ENCODE measurements around the gene VWA8. TPM values are rescaled to one million over a fixed set of nuclear protein-coding genes. Genes with fewer than 3 reads are reported as not detected.
"Not testable (repeated sequence)": the region's sequence is repeated elsewhere in the genome, so short reads cannot be mapped to it uniquely, and the experiment has no call there.

Gene VWA8
- total RNA-seq, 1 donor from 2014 or later: 33.4 TPM

DNA sequence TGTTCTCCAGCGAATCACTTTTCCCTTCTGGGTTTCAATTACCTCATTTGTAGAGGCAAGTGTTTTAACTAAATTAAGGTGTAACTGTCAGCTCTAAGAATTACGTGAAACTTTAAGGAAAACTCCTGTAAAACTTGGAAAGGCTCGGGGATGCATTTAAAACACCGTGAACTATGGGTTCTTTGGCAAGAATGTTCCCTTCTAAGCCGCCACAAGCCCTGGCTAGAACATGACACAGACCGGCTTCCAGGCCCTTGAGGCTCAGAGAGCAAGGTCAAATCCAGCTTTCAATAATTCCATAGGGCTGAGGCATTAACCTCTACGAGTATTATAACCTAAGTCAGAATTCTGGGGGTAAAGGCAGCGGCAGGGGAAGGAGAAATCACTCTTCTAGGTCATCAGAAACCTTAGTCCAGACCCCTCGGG lies 685 bp downstream of the VWA8 start:
- Histone ChIP-seq H3K27me3 (no peaks in the 10 kb centered on the region), H3K4me3 (peak overlapping the region; percentile 80 to 88), H3K36me3 (no peaks in the 10 kb centered on the region), H3K27ac (peak overlapping the region; percentile 79), H3K4me1 (peaks cover 12% of the 10 kb centered on the region), H3K9me3 (no peaks in the 10 kb centered on the region)
- intact Hi-C loops (cut with DNase I): no loop called here
- TF ChIP-seq POLR2AphosphoS5 (IDR thresholded peaks at IDR 0.05; ENCODE audit: insufficient read depth in 1 of 2, low read depth in 1 of 2) (no peak), POLR2A (IDR thresholded peaks at IDR 0.05) (no peak)
- TF ChIP-seq, protein P1, sequence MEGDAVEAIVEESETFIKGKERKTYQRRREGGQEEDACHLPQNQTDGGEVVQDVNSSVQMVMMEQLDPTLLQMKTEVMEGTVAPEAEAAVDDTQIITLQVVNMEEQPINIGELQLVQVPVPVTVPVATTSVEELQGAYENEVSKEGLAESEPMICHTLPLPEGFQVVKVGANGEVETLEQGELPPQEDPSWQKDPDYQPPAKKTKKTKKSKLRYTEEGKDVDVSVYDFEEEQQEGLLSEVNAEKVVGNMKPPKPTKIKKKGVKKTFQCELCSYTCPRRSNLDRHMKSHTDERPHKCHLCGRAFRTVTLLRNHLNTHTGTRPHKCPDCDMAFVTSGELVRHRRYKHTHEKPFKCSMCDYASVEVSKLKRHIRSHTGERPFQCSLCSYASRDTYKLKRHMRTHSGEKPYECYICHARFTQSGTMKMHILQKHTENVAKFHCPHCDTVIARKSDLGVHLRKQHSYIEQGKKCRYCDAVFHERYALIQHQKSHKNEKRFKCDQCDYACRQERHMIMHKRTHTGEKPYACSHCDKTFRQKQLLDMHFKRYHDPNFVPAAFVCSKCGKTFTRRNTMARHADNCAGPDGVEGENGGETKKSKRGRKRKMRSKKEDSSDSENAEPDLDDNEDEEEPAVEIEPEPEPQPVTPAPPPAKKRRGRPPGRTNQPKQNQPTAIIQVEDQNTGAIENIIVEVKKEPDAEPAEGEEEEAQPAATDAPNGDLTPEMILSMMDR (IDR thresholded peaks at IDR 0.05): no peak
- DNase-seq (ENCODE audit: extremely low spot score in 2 of 2): no peak

DNA sequence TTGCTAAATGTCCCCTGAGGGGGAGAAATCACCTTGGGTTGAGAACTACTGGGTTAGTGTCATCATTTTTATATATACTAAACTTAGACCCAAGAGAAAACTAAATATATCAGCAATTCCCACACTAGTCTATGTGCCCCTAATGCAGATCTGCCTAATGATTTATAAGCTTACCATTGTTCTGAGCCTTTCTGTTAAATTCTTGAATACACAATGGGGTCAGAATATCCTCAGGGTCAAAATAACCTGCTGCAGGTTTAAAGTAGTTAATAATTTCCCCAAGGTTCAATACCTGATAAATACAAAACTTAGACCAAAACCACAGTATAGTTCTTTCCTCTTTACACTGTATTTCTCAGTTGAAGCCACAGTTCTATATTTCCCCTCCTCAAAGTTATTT lies 4.6 kb downstream of the VWA8 start:
- H3K27me3 ChIP-seq: no peaks in the 10 kb centered on the region
- no peak for DNase-seq (ENCODE audit: extremely low spot score in 2 of 2)
- TF ChIP-seq POLR2A (IDR thresholded peaks at IDR 0.05): no peak
- peaks cover 18% of the 10 kb centered on the region for H3K4me1 ChIP-seq
- no peak overlapping the region for H3K27ac ChIP-seq
- no peaks in the 10 kb centered on the region for H3K9me3 ChIP-seq
- intact Hi-C loops (cut with DNase I): no loop called here
- H3K4me3 ChIP-seq: no peak overlapping the region
- H3K36me3 ChIP-seq: no peaks in the 10 kb centered on the region

DNA sequence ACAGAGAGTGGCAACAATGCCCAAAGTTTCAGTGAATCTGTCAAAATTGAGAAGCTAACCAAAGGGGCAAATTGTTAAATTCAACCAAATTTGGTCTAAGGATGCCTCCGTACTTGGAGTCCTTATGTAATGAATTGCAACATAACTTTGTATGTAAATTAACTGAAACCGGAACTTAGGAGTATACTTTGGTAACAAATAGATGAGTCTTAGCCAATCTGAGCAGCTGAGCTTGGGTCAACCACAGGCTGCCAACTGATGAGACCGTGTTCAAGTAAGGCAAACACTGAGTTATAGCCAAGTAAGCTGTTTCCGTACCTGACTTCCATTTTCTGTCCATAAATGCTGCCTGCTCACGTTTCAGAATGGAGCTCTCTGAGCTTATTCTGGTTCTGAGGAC lies 5.3 kb downstream of the VWA8 start:
- H3K36me3 ChIP-seq: no peaks in the 10 kb centered on the region
- no peak overlapping the region for H3K27ac ChIP-seq
- peaks cover 18% of the 10 kb centered on the region for H3K4me1 ChIP-seq
- H3K9me3 ChIP-seq: no peaks in the 10 kb centered on the region
- no peak for DNase-seq (ENCODE audit: extremely low spot score in 2 of 2)
- TF ChIP-seq, protein P1 (IDR thresholded peaks at IDR 0.05): no peak
- no peak for TF ChIP-seq POLR2AphosphoS5 (IDR thresholded peaks at IDR 0.05; ENCODE audit: insufficient read depth in 1 of 2, low read depth in 1 of 2)
- TF ChIP-seq POLR2A (IDR thresholded peaks at IDR 0.05): no peak
- intact Hi-C loops (cut with DNase I): no loop called here
- no peak overlapping the region for H3K4me3 ChIP-seq
- no peaks in the 10 kb centered on the region for H3K27me3 ChIP-seq

DNA sequence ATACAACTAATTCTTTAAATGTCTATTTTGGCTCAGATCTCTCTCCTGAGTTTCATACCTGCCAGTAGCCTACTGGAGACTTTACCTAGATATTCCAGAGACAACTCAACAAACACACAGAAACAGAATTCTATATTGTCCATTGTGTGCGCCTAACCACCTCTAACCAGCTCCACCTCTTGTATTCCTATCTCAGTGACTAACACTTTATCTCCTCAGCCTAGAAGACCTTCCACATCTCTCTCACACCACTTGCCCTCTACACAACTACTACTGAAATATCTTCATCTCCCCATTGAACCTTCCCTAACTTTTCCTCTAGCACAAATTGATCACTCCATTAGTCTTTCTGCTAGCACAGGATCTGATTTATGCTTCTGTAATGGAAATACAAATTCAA lies 6.7 kb downstream of the VWA8 start:
- H3K27me3 ChIP-seq: no peaks in the 10 kb centered on the region
- no peak overlapping the region for H3K4me3 ChIP-seq
- peaks cover 7% of the 10 kb centered on the region for H3K4me1 ChIP-seq
- DNase-seq (ENCODE audit: extremely low spot score in 2 of 2): no peak
- no peaks in the 10 kb centered on the region for H3K9me3 ChIP-seq
- H3K27ac ChIP-seq: no peak overlapping the region
- intact Hi-C loops (cut with DNase I): no loop called here
- TF ChIP-seq, protein P1 (IDR thresholded peaks at IDR 0.05): no peak
- TF ChIP-seq POLR2AphosphoS5 (IDR thresholded peaks at IDR 0.05; ENCODE audit: insufficient read depth in 1 of 2, low read depth in 1 of 2): no peak
- no peak for TF ChIP-seq POLR2A (IDR thresholded peaks at IDR 0.05)
- peaks cover 0 to 3% of the 10 kb centered on the region in 2 donors for H3K36me3 ChIP-seq

DNA sequence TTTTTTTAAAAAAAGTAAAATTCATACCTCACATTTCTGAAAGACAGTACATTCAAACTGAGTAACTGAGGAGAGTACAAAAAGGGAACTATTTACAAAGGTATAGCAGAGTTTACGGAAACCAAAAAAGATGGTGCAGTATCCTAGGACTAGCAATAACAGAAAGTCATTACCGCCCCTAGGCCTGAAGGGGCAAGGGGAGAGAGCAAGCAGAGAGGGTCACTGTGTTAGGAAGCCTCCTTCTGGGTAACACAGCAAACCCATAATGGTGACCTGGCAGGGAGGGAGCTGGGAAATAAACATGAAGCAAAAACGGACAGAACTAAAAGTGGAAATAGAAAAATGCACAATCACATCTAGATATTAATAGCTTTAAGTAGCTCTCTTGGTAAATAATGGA lies 8.2 kb downstream of the VWA8 start:
- intact Hi-C loops (cut with DNase I): no loop called here
- H3K4me3 ChIP-seq: no peak overlapping the region
- DNase-seq (ENCODE audit: extremely low spot score in 2 of 2): no peak
- peaks cover 7% of the 10 kb centered on the region for H3K4me1 ChIP-seq
- no peaks in the 10 kb centered on the region for H3K27me3 ChIP-seq
- peaks cover 0 to 6% of the 10 kb centered on the region in 2 donors for H3K36me3 ChIP-seq
- TF ChIP-seq POLR2AphosphoS5 (IDR thresholded peaks at IDR 0.05; ENCODE audit: insufficient read depth in 1 of 2, low read depth in 1 of 2) (no peak), POLR2A (IDR thresholded peaks at IDR 0.05) (no peak)
- TF ChIP-seq, protein P1 (IDR thresholded peaks at IDR 0.05): no peak
- H3K27ac ChIP-seq: no peak overlapping the region
- H3K9me3 ChIP-seq: no peaks in the 10 kb centered on the region

DNA sequence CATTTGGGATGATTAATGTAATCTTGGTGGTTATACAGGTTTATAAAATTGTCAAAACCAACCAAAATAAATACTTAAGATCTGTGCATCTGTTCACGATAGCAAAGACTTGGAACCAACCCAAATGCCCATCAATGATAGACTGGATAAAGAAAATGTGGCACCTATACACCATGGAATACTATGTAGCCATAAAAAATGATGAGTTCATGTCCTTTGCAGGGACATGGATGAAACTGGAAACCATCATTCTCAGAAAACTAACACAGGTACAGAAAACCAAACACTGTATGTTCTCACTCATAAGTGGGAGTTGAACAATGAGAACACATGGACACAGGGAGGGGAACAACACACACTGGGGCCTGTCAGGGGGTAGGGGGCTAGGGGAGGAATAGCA lies 11.8 kb downstream of the VWA8 start:
- H3K27me3 ChIP-seq; intact Hi-C loops (cut with DNase I); DNase-seq (ENCODE audit: extremely low spot score in 2 of 2); H3K4me1 ChIP-seq; H3K9me3 ChIP-seq; H3K27ac ChIP-seq; H3K4me3 ChIP-seq: not testable (repeated sequence)
- H3K36me3 ChIP-seq: peaks cover 0 to 16% of the 10 kb centered on the region in 2 donors
